ENCODE results near the gene MTAP.

DNA sequence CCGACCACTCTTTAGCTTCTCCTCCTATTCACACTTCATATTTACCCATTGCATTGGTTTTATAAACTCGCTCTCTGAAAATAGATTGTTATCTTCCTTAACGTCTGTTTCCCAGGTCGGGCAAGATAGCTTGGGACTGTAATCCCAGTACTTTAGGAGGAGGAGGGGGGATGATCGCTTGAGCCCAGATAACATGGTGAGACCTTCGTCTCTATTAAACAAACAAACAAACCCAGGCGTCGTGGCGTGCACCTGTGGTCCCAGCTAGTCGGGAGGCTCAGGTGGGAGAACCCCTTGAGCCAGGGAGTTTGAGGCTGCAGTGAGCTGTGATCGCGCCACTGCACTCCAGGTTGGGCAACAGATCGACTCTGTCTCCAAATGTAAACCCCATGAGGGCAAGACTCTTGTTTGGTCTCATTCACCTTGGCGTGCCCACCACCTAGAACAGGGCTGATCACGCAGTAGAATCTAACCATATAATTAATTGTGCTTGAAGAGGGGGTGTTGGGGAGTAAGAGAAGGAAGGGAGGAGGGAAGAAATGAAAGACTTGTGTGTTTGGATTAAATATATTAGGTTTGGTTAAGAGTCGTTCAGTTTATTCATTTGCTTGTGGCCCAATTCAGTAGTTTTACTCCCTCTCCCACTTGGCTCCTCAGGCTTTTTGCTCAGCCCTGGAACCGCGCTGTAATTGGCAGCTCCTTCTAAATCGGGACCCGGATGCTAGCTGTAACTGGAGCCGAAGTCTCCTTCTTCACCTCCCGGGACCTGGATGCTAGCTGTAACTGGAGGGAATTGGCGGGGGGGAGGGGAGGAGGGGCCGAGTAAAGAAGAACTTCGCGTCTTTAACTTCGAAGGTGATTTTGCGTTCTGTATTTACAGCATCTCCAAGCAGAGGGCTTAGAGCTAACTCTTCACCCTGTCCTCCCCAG is 166.8 kb downstream of the MTAP start:
- no peak for TF ChIP-seq POLR2AphosphoS5 (IDR thresholded peaks at IDR 0.05)
- no peak for TF ChIP-seq EP300 (IDR thresholded peaks at IDR 0.05)

Data from stomach (tissue), 4 donors.